ENCODE results near the gene CCDC196.
"Not testable (repeated sequence)": the region's sequence is repeated elsewhere in the genome, so short reads cannot be mapped to it uniquely, and the experiment has no call there.

Gene CCDC196

GRCh38 chr14:66496188-66496807, 10.1 kb downstream of the CCDC196 start:
- DNase-seq = no peak

- no peak for DNase-seq
Observed at GRCh38 chr14:66496911-66497310, 10.7 kb downstream of the CCDC196 start.

GRCh38 chr14:66498311-66498710, 12.1 kb downstream of the CCDC196 start:
- no peak for DNase-seq

GRCh38 chr14:66501592-66501991, 15.4 kb downstream of the CCDC196 start:
- DNase-seq = no peak

- DNase-seq = not testable (repeated sequence)
Observed at GRCh38 chr14:66502836-66503235, 16.7 kb downstream of the CCDC196 start.

GRCh38 chr14:66503532-66503931, 17.4 kb downstream of the CCDC196 start:
- DNase-seq = no peak

- no peak for DNase-seq
Observed at GRCh38 chr14:66507181-66507721, 21.1 kb downstream of the CCDC196 start.

GRCh38 chr14:66507722-66508546, 21.8 kb downstream of the CCDC196 start, which contains the start of gene GPHN:
TSS of gene GPHN (plus strand) at chr14:66508147.
- peak; percentile 99 for DNase-seq

- no peak for DNase-seq
Observed at GRCh38 chr14:66508547-66508845, 22.3 kb downstream of the CCDC196 start.

GRCh38 chr14:66508846-66509621, 22.9 kb downstream of the CCDC196 start:
- peak; percentile 84 for DNase-seq

- no peak for DNase-seq
Observed at GRCh38 chr14:66509874-66510273, 23.7 kb downstream of the CCDC196 start.

GRCh38 chr14:66511849-66512248, 25.7 kb downstream of the CCDC196 start:
- DNase-seq = no peak

GRCh38 chr14:66514213-66514612, 28.0 kb downstream of the CCDC196 start:
- DNase-seq = no peak

- no peak for DNase-seq
Observed at GRCh38 chr14:66530526-66530925, 44.4 kb downstream of the CCDC196 start.

GRCh38 chr14:66539034-66539433, 52.9 kb downstream of the CCDC196 start:
- no peak for DNase-seq

GRCh38 chr14:66540038-66540437, 53.9 kb downstream of the CCDC196 start:
- DNase-seq = no peak

GRCh38 chr14:66541627-66542026, 55.5 kb downstream of the CCDC196 start:
- no peak for DNase-seq

- no peak for DNase-seq
Observed at GRCh38 chr14:66543996-66544395, 57.8 kb downstream of the CCDC196 start.

GRCh38 chr14:66545191-66545590, 59.0 kb downstream of the CCDC196 start:
- DNase-seq = not testable (repeated sequence)

- not testable (repeated sequence) for DNase-seq
Observed at GRCh38 chr14:66545751-66546150, 59.6 kb downstream of the CCDC196 start.
